GM12873 (cell line): ENCODE data around the gene SLC15A4.

Experiments used
- CTCF ChIP-seq: IDR thresholded peaks from 2 replicates; pipeline ENCODE4 v1.5.1; 2012; ENCODE audit warnings: low read depth, mild to moderate bottlenecking, moderate library complexity, low read length, control low read depth; ENCODE audit not compliant: insufficient read depth; ENCODE audit errors: missing control alignments

SLC15A4 gene

GRCh38 chr12:128786741-128787391 is 36.9 kb downstream of the SLC15A4 start:
- TF ChIP-seq CTCF: no peak

GRCh38 chr12:128784030-128784760 is 39.6 kb downstream of the SLC15A4 start:
- TF ChIP-seq CTCF: no peak

- no peak for TF ChIP-seq CTCF
Measured at GRCh38 chr12:128783129-128783574, 40.6 kb downstream of the SLC15A4 start.

GRCh38 chr12:128779901-128780300 is 43.9 kb downstream of the SLC15A4 start:
- TF ChIP-seq CTCF: no peak

- TF ChIP-seq CTCF: no peak
Measured at GRCh38 chr12:128772249-128772648, 51.5 kb downstream of the SLC15A4 start.

GRCh38 chr12:128771681-128772080 is 52.1 kb downstream of the SLC15A4 start:
- TF ChIP-seq CTCF: no peak

- no peak for TF ChIP-seq CTCF
Measured at GRCh38 chr12:128767518-128767917, 56.2 kb downstream of the SLC15A4 start.
